Measurements from ENCODE around the gene GDF15. TPM values are rescaled to one million over a fixed set of nuclear protein-coding genes. Genes with fewer than 3 reads are reported as not detected.

GDF15 gene
- total RNA-seq, 1 experiment from 2014 or later, result 425 TPM

DNA sequence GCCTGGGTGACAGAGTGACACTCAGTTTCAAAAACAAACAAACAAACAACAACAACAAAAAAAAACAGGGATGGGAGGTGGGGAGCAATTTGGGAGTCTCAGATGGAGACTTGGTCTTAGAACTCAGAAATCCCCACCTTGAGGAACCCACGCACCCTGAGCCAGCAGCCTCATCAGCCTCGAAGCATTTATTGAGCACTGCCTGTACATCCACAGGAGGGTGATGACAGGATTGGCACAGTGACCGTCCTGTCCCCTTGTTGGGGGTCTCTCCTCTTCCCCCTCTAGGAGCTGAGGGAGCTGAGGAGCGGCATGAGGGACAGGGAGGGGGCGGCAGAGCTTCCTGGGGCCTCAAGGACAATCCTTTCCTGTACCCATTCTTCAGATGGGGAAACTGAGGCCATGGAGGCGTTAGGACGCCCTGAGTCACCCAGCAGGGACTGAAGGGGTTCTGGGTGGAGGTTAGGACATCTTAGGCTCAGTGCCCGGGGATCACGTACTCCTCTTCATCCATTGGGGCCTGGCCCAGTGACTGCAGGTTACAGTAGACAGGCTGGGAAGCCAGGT, 5.6 kb downstream of the GDF15 start:
- CTCF ChIA-PET, result interaction anchor here (1.0 kb wide), 1 partner anchor 19 kb away, joined by 4 read pairs; no protein-coding TSS in a partner anchor

More for the DNA sequence above, 5.6 kb downstream of the GDF15 start:
- H3K27ac ChIP-seq (ENCODE audit: low read depth, low read length), result no peak overlapping the region
- peaks cover 17 to 47% of the 10 kb centered on the region in 2 experiments; a peak in 3 of 4 replicates for H3K4me1 ChIP-seq (ENCODE audit: control insufficient read depth in 1 of 2, insufficient read depth in 2 of 2, low read length in 2 of 2)
- ATAC-seq, result no peak
- H3K9ac ChIP-seq (ENCODE audit: low read length), result no peak overlapping the region
- H2AFZ ChIP-seq (ENCODE audit: low read depth, low read length, poor library complexity, severe bottlenecking), result no peak overlapping the region
- no peaks in the 10 kb centered on the region for H3K9me2 ChIP-seq (ENCODE audit: insufficient read depth)
- H3K79me2 ChIP-seq (ENCODE audit: insufficient read depth, low read length), result peaks cover 10% of the 10 kb centered on the region
- no peaks in the 10 kb centered on the region for H3K27me3 ChIP-seq (ENCODE audit: insufficient read depth, low read length)
- H3K9me3 ChIP-seq (ENCODE audit: control insufficient read depth in 1 of 2, insufficient read depth in 1 of 2, low read depth in 1 of 2, low read length in 2 of 2), result no peaks in the 10 kb centered on the region
- POLR2A ChIA-PET, result interaction anchor here (0.9 to 5.7 kb wide), 12 partner anchors 8 to 188 kb away, joined by 3 to 58 read pairs (median 8); partner anchors contain the start of genes IQCN, JUND, RAB3A and SSBP4
- no peak overlapping the region for H3K4me3 ChIP-seq (replicated peaks in 1 of 2; ENCODE audit: low read depth in 1 of 2, low read length in 2 of 2)
- no peak overlapping the region for H3K4me2 ChIP-seq (ENCODE audit: low read length)
- BruUV-seq (replicated peaks), result no TSS peak
- RAD21 ChIA-PET (ENCODE audit: low non-redundant PET in 1 of 2, low total read pairs in 2 of 2, uncharacterized antibody in 2 of 2, unreplicated experiment in 2 of 2), result no interaction called here
- DNase-seq (ENCODE audit: low read depth, low spot score), result no peak
- H4K20me1 ChIP-seq (ENCODE audit: insufficient read depth), result no peaks in the 10 kb centered on the region
- intact Hi-C loops (cut with micrococcal nuclease), result no loop called here
- TF ChIP-seq, protein P1, sequence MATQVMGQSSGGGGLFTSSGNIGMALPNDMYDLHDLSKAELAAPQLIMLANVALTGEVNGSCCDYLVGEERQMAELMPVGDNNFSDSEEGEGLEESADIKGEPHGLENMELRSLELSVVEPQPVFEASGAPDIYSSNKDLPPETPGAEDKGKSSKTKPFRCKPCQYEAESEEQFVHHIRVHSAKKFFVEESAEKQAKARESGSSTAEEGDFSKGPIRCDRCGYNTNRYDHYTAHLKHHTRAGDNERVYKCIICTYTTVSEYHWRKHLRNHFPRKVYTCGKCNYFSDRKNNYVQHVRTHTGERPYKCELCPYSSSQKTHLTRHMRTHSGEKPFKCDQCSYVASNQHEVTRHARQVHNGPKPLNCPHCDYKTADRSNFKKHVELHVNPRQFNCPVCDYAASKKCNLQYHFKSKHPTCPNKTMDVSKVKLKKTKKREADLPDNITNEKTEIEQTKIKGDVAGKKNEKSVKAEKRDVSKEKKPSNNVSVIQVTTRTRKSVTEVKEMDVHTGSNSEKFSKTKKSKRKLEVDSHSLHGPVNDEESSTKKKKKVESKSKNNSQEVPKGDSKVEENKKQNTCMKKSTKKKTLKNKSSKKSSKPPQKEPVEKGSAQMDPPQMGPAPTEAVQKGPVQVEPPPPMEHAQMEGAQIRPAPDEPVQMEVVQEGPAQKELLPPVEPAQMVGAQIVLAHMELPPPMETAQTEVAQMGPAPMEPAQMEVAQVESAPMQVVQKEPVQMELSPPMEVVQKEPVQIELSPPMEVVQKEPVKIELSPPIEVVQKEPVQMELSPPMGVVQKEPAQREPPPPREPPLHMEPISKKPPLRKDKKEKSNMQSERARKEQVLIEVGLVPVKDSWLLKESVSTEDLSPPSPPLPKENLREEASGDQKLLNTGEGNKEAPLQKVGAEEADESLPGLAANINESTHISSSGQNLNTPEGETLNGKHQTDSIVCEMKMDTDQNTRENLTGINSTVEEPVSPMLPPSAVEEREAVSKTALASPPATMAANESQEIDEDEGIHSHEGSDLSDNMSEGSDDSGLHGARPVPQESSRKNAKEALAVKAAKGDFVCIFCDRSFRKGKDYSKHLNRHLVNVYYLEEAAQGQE (IDR thresholded peaks at IDR 0.05; ENCODE audit: low read depth), result no peak
- no peak for TF ChIP-seq POLR2AphosphoS5 (IDR thresholded peaks at IDR 0.05; ENCODE audit: low read depth, low read length)
- no peak for TF ChIP-seq ZNF274 (IDR thresholded peaks at IDR 0.05; ENCODE audit: low read depth, low read length)
- TF ChIP-seq SIN3A (IDR thresholded peaks at IDR 0.05; ENCODE audit: low read depth), result no peak
- no peak for TF ChIP-seq FOSL1 (IDR thresholded peaks at IDR 0.05; ENCODE audit: low read depth)
- no peak for TF ChIP-seq EZH2 (IDR thresholded peaks at IDR 0.05)
- TF ChIP-seq JUND (IDR thresholded peaks at IDR 0.05), result no peak
- TF ChIP-seq ZFX (IDR thresholded peaks at IDR 0.05), result no peak
- TF ChIP-seq TCF7L2 (IDR thresholded peaks at IDR 0.05; ENCODE audit: borderline replicate concordance, extremely low read depth, insufficient read depth, insufficient read length), result no peak
- no peak for TF ChIP-seq YY1 (IDR thresholded peaks at IDR 0.05; ENCODE audit: extremely low read depth, insufficient replicate concordance, low read depth, low read length)
- TF ChIP-seq POLR2A (IDR thresholded peaks at IDR 0.05; ENCODE audit: borderline replicate concordance, extremely low read depth, insufficient read depth, insufficient read length), result no peak
- TF ChIP-seq SRF (IDR thresholded peaks at IDR 0.05; ENCODE audit: low read depth), result no peak
- no peak for TF ChIP-seq CBX3 (IDR thresholded peaks at IDR 0.05; ENCODE audit: low read depth)
- TF ChIP-seq RAD21 (IDR thresholded peaks at IDR 0.05; ENCODE audit: low read depth), result no peak
- H3K36me3 ChIP-seq (ENCODE audit: control insufficient read depth in 1 of 2, insufficient read depth in 2 of 2, low read length in 2 of 2), result peaks cover 0 to 6% of the 10 kb centered on the region in 2 experiments; a peak in 1 of 4 replicates

Measured in HCT116 (cell line).